SK-N-SH treated with all-trans-retinoic acid at 6 μM for 48 hours (cell line): Measurements from ENCODE around the gene BSN.
"Not testable (repeated sequence)": the region's sequence is repeated elsewhere in the genome, so short reads cannot be mapped to it uniquely, and the experiment has no call there.

ENCODE experiments used
- BACH2 ChIP-seq: fragments of 250-450 bp; sonication (Bioruptor Pico); IDR thresholded peaks from 2 replicates; pipeline ENCODE4 v1.9.0; 2021; ENCODE audit warnings: mild to moderate bottlenecking, borderline replicate concordance
- CREB5 ChIP-seq: fragments of 250-450 bp; sonication (Bioruptor Pico); IDR thresholded peaks from 2 replicates; pipeline ENCODE4 v1.5.1; 2020; ENCODE audit warnings: low read depth, mild to moderate bottlenecking, moderate library complexity
- ISL1 ChIP-seq: fragments of 250-450 bp; sonication (Bioruptor Pico); IDR thresholded peaks from 2 replicates; pipeline ENCODE4 v2.1.2; 2022; ENCODE audit warnings: mild to moderate bottlenecking, moderate library complexity
- OSR1 ChIP-seq: fragments of 250-450 bp; sonication (Bioruptor Pico); IDR thresholded peaks from 2 replicates; pipeline ENCODE4 v1.8.0; 2022; ENCODE audit warnings: moderate library complexity, mild to moderate bottlenecking, inconsistent platforms
- PATZ1 ChIP-seq: fragments of 250-450 bp; sonication (Bioruptor Pico); IDR thresholded peaks from 2 replicates; pipeline ENCODE4 v1.8.0; 2020; ENCODE audit warnings: mild to moderate bottlenecking, moderate library complexity, borderline replicate concordance
- PPARA ChIP-seq: fragments of 250-450 bp; sonication (Bioruptor Pico); IDR thresholded peaks from 2 replicates; pipeline ENCODE4 v1.5.0; 2020; ENCODE audit warnings: mild to moderate bottlenecking, borderline replicate concordance
- SNAI2 ChIP-seq: fragments of 250-450 bp; sonication (Bioruptor Pico); IDR thresholded peaks from 2 replicates; pipeline ENCODE4 v1.5.0; 2020; ENCODE audit warnings: mild to moderate bottlenecking, moderate library complexity
- ZC3H10 ChIP-seq: fragments of 250-450 bp; sonication (Bioruptor Pico); IDR thresholded peaks from 2 replicates; pipeline ENCODE4 v1.5.1; 2021; ENCODE audit warnings: mild to moderate bottlenecking, moderate library complexity
- ZFP30 ChIP-seq: fragments of 450-650 bp; formaldehyde crosslinking; IDR thresholded peaks from 2 replicates; pipeline ENCODE4 v1.5.0; 2022; ENCODE audit warnings: mild to moderate bottlenecking, moderate library complexity
- TF ChIP-seq, protein P1 (sequence below): fragments of 250-450 bp; sonication (Bioruptor Pico); IDR thresholded peaks from 2 replicates; pipeline ENCODE4 v1.8.0; 2021; ENCODE audit warnings: low read depth, mild to moderate bottlenecking, moderate library complexity, borderline replicate concordance
- TF ChIP-seq, protein P2 (sequence below): fragments of 250-450 bp; sonication (Bioruptor Pico); IDR thresholded peaks from 2 replicates; pipeline ENCODE4 v1.5.1; 2021; ENCODE audit warnings: mild to moderate bottlenecking, moderate library complexity

DNA sequence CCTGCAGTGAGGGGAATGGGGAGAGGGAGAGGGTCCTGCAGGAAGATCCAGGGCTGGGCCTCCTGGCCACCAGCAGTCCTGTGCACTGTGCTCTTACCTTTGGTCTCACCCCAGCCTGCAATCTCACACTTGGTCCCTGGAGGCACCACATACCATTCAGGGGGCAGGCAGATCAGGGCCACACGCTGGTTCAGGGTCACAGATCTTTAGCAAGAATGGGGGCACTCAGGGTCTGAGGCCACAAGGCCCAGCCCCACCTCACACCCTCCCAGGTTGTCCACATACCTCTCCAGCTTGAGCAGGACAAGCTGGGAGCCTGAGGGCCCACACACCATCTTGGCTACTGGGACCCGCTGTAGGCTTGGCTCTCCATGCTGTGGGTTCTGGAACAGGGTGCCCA lies 130.2 kb downstream of the BSN start:
- TF ChIP-seq, protein P1, sequence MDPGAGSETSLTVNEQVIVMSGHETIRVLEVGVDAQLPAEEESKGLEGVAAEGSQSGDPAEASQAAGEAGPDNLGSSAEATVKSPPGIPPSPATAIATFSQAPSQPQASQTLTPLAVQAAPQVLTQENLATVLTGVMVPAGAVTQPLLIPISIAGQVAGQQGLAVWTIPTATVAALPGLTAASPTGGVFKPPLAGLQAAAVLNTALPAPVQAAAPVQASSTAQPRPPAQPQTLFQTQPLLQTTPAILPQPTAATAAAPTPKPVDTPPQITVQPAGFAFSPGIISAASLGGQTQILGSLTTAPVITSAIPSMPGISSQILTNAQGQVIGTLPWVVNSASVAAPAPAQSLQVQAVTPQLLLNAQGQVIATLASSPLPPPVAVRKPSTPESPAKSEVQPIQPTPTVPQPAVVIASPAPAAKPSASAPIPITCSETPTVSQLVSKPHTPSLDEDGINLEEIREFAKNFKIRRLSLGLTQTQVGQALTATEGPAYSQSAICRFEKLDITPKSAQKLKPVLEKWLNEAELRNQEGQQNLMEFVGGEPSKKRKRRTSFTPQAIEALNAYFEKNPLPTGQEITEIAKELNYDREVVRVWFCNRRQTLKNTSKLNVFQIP = not testable (repeated sequence)
- TF ChIP-seq CREB5 (CRISPR knock-in tag); OSR1 (CRISPR knock-in tag); PATZ1 (CRISPR knock-in tag); ZFP30; PPARA (CRISPR knock-in tag); SNAI2 (CRISPR knock-in tag); BACH2; ISL1 (CRISPR knock-in tag); ZC3H10 (CRISPR knock-in tag): not testable (repeated sequence)
- TF ChIP-seq, protein P2, sequence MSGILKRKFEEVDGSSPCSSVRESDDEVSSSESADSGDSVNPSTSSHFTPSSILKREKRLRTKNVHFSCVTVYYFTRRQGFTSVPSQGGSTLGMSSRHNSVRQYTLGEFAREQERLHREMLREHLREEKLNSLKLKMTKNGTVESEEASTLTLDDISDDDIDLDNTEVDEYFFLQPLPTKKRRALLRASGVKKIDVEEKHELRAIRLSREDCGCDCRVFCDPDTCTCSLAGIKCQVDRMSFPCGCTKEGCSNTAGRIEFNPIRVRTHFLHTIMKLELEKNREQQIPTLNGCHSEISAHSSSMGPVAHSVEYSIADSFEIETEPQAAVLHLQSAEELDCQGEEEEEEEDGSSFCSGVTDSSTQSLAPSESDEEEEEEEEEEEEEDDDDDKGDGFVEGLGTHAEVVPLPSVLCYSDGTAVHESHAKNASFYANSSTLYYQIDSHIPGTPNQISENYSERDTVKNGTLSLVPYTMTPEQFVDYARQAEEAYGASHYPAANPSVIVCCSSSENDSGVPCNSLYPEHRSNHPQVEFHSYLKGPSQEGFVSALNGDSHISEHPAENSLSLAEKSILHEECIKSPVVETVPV (CRISPR knock-in tag) = not testable (repeated sequence)
